Activated naive CD4-positive, alpha-beta T cell treated with anti-CD3 and anti-CD28 coated beads for 36 hours (primary cell): ENCODE measurements around the gene CRLF2. TPM values are rescaled to one million over a fixed set of nuclear protein-coding genes. Genes with fewer than 3 reads are reported as not detected.

ENCODE experiments used
- total RNA-seq, 2 experiments: library from RNA; stranded (reverse); gene quantifications; one replicate each; pipeline ENCODE4 v1.2.3, GENCODE V29; 2021

Gene CRLF2
- total RNA-seq, 2 experiments from 2014 or later = 1.8 to 2.7 TPM

Other genes with a start within 250 kb of the CRLF2 start
- under 1 TPM; 0.19 to 0.30 TPM for gene CSF2RA, start 56.2 kb upstream of the CRLF2 start, total RNA-seq
- not detected for gene IL3RA, start 124.1 kb upstream of the CRLF2 start, total RNA-seq
- 100 to 1,000 TPM; 457 to 463 TPM for gene SLC25A6, start 179.5 kb upstream of the CRLF2 start, total RNA-seq
- gene ASMTL, start 240.3 kb upstream of the CRLF2 start, total RNA-seq = 10 to 100 TPM; 45.1 to 47.2 TPM